Stimulated activated CD4-positive, alpha-beta T cell treated with anti-CD3 and anti-CD28 coated beads, TNF-alpha, amount 100 ng/mL, for 24 hours (primary cell): ENCODE results near the gene SNTB2.
"Not testable (repeated sequence)": the region's sequence is repeated elsewhere in the genome, so short reads cannot be mapped to it uniquely, and the experiment has no call there.

Source experiments
- DNase-seq, 3 experiments: peaks; one replicate each; pipeline ENCODE4 v3.0.0-alpha.2; 2020; ENCODE audit warnings: low read depth in 3 of 3

The SNTB2 gene

DNA sequence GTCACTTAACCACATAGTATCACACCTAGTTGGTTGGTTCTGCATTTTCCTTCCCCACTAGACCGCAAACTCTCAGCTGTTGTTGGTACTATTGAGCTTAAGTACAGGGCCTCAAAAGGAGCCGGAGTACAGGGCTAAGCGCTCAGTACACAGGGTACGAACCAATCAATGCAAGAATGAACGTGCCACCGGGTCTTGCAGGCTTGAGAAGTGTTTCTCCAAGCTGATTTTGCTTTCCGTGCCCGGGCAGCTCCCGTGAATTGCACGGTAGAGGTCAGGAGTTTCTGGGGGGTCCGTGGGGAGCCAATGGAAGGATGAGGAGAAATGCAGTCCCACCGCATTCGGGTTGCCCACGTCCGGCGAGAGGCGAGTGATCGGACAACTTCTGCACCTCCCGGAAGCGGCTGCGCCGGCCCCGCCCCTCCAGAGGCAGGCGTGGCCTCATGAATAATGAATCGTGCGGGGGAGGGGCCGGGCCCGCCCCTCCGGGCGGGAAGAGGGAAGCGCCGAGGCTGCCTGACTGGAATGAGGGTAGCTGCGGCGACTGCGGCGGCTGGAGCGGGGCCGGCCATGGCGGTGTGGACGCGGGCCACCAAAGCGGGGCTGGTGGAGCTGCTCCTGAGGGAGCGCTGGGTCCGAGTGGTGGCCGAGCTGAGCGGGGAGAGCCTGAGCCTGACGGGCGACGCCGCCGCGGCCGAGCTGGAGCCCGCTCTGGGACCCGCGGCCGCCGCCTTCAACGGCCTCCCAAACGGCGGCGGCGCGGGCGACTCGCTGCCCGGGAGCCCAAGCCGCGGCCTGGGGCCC is at the start of gene SNTB2:
TSS of gene SNTB2 (plus strand) at position 523 of the 804 bp plus-strand sequence. CDS start at position 526, 3 bp downstream.
- DNase-seq, result peak; percentile 64 to 82 (median 69)

DNA sequence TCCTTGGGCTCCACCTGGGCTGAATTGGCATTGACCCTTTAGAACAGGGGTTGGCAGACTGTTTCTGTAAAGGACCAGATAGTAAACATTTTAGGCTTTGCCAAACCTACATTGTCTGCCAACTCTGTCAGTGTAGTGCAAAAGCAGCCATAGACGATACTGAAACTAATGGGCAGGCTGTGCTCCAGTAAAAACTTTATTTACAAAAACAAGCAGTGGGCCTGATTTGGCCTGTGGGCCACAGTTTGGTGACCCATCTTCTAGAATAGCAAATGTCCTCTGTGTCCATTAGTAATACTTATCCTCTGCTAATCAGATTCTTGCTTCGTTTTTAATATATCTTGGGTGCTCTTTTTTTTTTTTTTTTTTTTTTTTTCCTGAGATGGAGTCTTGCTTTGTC is 48.4 kb upstream of the SNTB2 start:
- DNase-seq, result no peak

DNA sequence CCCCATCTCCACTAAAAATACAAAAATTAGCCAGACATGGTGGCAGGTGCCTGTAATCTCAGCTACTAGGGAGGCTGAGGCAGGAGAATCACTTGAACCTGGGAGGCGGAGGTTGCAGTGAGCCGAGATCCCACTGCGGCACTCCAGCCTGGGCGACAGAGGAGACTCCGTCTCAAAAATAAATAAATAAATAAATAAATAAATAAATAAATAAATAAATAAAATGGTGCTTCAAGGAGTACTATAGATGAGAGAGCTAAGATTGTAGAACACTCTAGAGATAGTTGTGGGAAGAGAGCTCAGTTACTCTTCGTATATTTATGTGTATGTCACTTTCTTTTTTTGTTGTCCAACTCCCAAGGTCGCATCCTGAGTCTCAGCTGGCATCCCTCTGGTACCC is 47.5 kb upstream of the SNTB2 start:
- DNase-seq, result not testable (repeated sequence)

DNA sequence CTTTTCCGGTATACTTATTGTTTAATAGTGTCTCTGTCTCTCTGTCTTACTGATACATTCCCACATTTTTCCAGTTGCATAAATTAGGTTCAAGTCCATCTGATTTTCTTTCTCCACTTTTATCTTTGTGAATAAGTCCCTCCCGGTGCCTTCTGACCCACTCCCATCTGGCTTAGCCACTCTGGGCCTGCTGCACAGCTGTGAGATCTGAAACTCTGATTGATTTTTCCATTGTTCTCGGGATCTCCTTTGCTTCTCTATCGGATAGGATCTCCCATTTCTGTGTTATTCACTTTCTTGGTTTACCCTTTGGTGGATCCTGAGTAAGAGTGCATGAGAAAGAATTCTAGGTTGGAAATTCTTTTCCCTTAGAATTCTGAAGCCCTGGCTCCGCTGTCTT is 46.0 kb upstream of the SNTB2 start:
- no peak for DNase-seq

DNA sequence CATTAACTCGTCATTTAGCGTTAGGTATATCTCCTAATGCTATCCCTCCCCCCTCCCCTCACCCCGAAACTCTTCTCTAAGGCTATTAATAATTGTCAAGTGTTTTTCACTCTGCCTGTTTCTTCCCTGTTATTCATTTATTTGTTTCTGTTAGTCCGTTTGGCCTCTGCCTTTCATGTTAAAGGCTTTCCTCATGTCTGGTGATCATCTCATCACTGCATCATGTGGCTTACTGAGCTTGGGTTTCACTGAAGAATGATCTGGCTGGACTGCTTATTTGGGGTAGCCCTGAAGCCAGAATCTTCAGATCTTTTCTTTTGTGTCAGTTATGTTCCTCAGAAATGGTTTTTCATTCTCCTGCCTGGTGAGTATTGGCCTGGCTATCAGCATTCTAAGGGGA is 45.0 kb upstream of the SNTB2 start:
- no peak for DNase-seq

DNA sequence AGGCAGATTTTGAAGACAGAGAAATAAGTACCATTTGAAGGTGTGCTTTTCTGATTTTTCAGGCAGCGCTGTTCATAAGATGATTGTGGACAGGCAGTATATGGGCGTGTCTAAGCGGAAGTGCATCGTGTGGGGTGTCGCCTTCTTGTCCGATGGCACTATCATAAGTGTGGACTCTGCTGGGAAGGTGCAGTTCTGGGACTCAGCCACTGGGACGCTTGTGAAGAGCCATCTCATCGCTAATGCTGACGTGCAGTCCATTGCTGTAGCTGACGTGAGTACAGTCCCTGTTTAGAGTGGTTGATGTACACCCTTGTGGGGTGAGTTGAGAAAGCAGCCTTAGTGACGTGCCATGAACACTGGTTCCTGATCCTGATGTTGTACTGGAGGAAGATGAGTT is 43.8 kb upstream of the SNTB2 start:
- DNase-seq, result no peak

DNA sequence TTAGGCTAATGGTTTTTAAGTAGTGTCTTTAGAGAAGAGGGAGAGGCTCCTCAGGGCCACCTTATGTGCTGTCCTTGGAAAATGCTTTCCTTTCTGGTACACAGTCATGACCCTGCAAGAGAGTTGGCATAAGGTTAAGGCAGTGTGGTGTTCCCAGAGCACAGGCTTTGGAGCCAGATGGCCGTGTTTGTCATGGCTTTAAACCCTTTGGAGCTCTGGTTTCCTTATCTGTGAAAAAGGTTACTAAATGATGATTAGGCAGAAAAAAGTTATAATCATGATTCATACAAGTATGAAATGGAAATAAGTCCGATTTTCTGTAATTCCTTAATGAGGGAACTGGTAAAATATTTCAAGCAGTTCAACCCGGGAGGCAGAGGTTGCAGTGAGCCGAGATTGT is 41.3 kb upstream of the SNTB2 start:
- DNase-seq, result no peak

DNA sequence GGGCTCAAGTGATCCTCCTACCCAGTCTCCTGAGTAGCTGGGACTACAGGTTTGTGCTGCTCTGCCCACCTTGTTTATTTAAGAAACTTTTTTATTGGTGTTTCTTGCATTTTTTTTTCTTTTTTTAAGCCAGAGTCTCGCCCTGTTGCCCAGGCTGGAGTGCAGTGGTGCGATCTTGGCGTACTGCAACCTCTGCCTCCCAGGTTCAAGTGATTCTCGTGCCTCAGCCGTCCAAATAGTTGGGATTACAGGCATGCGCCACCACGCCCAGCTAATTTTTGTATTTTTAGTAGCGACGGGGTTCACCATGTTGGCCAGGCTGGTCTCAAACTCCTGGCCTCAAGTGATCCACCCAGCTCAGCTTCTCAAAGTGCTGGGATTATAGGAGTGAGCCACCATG is 37.3 kb upstream of the SNTB2 start:
- not testable (repeated sequence) for DNase-seq

DNA sequence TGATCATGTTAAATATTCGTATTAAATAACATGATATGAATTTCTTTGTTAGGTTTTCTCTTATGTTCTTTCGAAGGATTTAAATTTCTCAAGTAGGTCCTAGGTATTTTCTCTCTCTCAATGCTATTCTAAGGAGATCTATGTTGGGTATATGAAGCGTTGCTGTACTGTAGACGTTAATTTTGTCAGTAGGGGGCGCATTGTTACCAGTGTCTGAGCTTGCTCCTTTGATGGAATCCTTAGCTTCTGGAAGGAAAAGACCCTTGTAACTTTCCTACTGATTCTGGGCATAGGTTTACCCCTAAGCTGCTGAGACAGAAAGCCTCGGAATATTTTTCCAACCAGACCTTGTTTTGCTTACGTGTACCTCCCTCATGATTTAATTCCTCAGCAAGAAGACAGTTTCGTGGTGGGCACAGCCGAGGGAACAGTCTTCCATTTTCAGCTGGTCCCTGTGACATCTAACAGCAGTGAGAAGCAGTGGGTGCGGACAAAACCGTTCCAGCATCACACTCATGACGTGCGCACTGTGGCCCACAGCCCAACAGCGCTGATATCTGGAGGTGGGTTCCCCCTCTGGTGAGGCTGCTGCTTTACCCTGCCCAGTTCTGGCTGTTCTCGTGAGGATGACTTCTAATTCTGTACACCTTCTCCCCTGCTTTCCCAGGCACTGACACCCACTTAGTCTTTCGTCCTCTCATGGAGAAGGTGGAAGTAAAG is 36.7 kb upstream of the SNTB2 start:
- peak in 1 of 3 experiments; percentile 27 for DNase-seq

DNA sequence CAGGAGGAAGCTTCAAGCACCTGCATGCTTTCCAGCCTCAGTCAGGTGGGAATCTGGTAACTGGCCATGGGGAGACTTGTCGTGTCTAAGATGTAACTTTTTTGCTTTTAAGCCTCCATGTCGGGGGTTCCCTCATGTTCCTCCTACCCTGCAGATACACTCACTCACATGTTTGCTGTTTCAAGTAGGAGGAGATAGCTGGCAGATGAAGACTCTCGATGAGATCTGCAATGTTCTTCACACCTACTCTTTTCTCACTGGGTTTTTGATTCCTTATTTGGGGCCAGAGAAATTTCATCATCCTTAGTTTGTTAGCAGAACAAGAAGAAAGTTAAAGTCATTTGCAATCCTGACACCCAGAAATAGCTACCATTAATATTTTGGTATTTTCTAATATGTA is 29.8 kb upstream of the SNTB2 start:
- DNase-seq, result no peak

DNA sequence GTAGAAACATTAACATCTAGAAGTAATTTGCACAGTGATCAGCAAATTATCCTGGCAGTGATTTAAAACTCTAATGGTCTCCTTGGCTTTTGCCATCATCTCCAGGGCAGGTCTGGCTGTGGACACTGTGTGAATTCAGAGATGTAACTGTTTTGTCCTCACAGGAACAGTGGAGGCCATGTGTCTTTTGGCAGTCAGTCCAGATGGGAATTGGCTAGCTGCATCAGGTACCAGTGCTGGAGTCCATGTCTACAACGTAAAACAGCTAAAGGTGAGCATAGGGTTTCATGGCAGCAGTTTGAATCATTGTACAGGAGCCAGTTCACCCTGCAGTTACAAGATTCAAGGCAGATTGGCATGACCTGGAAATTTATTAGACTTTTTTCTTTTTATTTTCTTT is 26.8 kb upstream of the SNTB2 start:
- DNase-seq, result no peak

DNA sequence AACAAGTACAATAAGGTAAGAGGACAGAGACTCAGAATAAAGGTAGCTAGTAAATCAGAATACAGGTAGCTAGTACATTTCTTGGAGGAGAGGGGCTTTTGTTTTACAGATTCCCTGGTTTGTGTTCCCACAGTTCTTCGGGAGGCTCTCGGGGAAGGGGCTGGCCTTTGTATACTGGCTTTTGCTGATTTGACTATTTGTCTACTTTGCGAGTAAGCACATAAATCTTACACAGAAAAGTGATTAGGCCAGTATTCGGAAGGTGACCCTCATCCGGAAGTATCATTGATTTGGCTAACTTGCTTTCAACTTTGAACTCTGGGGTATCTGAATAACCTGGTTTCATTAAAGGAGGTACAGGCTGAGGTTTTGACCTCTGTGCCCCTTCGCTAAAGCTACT is 21.4 kb upstream of the SNTB2 start:
- DNase-seq, result no peak

DNA sequence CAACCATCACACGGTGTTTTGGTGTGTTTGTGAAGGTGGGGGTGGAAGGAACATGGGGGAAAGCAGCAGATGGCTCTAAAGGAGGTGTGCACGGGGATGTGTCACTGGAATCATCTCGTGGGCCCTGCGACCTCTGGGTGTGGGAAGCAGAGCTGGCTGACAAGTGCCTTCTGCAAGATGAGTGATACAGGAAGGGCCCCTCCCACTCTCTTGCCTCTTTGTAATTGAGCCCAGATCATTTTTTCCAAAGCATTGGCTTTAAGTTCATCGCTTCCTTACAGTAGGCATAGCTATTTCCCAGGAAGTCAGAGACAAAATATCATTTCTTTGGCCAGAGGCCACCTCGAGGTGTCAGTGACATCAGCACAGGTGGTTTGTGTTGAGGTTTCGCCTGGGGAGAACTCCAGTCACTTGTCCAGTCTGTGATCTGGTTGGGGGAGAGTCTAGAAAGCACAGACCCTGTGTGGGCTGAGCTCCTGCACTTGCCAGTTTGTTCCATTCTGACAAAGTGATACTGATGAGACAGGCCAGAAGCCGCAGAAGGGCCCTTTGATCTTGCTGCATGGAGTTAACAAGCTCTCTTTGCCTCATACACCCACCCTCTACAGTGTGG is 20.6 kb upstream of the SNTB2 start:
- DNase-seq, result peak; percentile 55 to 80 (median 72)

DNA sequence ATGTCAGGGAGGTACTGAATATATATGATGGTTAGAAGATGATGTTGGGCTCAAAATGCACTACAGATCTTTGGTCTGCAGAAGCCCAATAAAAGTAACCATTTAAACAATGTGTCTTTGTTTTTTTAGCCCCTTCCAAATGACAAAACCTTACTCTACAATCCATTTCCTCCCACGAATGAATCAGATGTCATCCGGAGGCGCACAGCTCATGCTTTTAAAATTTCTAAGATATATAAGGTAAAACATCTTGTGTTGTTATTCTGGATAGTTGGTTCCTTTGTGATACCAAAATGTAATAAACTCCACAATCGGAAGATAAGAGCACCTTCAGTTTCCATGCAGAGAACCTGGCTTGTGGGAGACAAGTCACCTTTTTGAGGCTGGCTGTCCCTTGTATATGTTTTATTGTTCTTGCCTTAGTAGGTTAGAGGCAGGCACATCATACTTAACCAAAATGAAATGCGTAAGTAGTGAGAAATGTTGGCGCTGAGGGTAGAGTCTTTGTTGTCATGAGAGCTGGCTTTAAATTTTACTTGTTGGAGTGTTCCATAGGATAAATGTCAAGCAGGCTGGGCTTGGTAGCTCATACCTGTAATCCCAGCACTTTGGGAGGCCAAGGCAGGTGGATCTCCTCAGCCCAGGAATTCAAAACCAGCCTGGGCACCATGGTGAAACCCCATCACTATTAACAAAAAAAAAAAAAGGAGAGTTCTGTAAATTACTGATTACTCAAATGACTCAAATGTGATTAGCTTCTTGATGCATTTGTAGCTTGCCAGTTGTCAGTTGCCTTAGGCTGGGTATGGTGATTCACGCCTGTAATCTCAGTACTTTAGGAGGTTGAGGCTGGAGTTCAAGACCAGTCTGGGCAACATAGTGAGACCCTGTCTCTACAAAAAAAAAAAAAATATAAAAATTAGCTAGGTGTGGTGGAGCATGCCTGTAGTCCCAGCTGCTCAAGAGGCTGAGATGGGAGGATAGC is 19.7 kb upstream of the SNTB2 start:
- DNase-seq, result no peak

DNA sequence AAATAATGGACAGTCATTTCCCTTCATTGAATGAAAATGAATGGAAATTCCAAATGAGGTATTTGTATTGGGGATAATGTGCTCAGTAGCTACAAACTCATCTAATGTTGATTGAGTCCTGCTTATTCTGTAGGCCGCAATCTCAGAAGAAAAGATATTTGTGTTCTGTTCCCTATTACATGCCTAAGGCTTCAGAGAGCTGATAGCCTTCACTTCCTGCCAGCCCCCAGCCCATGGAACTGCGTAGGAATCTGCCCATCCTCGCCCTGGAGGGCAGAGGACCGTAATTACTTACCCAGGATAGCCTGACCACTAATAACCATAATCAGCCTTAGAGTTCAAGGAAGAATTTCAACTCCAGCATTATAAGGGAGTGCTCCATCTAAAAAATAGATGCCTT is 17.9 kb upstream of the SNTB2 start:
- no peak for DNase-seq

DNA sequence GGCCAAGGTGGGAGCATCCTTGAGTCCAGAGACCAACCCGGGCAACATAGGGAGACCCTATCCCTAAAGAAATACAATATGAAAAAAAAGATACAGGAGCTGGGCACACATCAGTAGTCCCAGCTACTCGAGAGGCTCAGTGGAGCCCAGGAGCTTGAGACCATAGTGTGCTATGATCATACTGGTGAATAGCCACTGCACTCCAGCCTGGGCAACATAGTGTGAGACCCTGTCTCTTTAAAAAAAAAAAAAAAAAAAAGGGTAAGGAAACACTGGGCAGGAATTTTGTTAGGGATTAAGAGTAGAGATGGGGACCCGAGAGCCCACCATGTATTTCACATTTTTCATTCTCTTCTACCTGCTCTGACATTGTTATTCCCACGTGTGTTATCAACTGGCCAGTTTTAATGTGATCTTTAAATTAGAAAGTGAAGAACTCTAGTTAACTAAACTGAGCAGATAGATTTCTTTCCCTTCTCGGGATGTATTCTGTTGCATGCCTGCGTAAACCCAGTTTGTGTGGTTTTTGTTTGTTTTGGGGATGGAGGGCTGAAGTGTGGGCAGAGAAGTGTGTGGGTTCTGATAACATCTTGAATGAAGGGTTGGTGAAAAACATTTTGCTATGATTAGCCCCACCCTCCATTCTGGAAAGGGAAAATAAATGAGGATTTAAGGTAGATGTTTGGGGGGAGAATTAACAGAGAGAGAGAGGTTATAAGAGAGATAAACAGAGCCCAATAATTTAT is 17.2 kb upstream of the SNTB2 start:
- no peak for DNase-seq

DNA sequence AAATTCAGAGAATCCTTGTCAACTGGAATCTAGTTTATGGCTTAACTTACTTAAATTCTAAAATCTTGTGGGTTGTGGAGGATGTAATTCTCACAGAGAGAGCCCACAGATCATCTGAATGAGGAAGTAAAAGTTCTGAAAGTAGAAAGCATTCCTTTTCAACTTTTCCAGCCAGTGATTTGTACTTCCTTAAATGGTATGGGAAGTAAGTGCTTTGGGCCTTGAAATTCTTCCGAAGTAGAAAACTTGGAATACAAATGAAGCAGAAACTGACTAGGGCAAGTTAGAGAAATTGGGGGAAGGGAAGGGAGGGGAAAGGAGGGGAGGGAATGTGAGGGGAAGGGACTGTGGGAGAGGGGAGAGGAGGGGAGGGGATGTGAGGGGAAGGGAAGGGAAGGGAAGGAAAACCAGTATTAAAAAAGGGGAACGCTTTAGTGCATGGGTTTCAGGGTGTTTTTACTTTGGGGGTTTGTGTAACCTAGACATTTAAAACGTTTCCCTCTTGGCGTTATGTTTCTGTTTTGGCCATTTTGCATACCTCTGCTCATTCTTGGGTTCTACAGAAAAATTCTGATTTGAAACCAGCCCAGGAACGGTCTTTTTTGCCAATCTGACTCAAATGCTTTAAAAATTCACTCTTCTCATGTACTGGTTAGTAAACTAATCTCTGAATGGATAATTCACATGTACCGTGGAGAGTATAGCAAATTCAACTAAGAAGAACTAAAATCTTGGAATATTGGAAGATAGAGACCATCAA is 15.5 kb upstream of the SNTB2 start:
- DNase-seq, result no peak

DNA sequence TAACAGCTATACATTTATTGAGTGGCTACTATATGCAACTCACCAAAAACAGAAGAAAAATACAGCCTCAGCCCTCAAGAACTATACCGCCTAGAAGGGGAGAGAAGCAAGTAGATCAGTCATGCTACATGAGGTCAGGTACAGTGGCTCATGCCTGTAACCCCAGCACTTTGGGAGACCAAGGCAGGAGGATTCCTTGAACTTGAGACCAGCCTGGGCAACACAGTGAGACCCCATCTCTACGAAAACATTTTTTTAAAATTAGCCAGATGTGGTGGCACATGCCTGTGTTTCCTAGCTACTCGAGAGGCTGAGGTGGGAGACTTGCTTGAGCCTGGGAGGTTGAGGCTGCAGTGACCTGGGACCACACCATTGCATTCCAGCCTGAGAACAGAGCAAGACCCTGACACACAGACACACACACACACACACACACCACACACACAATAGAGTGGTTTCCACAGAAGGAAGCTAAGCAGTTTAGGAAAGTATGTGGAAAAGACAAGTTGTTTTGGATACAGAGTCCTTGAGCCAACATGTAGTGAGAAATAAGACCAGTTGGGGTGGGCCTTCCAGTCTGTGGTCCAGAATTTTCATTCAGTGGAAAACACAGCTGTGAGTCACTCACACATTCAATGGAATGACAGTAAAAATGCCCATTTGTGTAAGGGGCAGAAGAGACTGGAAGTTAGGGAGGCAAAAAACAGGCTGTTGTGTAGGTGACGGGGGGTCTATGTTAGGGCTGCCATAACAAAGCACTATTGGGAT is 10.7 kb upstream of the SNTB2 start:
- no peak for DNase-seq

DNA sequence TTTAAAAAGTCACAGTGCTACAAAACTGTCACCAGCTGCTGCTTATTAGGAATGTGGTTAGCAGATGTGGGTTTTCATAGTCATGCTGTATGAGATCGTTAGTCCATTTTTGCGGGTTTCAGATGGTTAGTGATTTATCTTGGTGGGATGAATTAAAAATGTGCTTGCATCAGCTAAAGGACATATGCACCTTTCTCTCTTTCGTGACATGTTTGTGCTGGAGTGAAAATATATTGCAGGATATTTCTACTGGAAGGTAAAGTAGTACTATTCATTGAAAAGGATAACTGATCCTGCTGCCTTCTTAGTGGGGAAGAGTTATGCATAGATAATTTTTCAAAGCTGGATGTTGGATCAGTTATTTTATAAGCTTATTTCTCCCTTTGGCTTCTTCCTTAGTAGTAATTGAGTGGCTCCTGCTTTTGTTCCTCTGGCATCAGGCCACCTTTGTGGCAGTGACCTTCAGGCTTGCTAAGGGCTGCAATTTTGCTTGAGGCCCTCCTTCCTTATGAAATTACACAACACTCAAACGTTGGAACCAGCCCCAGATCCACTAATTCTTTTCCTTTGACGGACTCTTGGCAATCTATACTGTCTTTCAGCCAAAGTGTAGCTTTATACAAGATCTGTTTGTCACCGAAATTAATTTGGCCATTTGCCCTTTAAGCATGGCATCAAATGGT is 7.5 kb upstream of the SNTB2 start:
- DNase-seq, result no peak
